ENCODE data around the gene LOXL1.

LOXL1 gene

DNA sequence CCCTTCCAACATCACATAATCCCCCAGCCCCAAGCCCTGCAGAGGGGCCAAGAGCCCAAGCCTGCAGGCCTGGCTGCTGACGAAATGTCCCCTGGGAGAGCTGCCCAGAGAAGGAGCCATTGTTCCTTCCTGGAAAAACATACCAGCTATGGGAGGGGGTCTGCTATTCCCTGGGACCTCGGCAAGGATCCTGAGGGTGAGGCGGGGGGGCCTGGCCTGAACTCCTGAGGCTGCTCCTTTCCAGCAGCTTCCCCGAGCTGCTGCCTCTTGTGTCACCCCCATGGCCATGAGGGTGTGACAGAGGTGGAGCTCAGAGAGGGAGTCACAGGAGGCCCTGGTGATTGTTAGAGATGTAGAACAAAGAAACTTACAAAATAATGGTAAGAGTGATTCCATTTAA lies 12.9 kb downstream of the LOXL1 start:
- no peak for DNase-seq (ENCODE audit: low spot score)

DNA sequence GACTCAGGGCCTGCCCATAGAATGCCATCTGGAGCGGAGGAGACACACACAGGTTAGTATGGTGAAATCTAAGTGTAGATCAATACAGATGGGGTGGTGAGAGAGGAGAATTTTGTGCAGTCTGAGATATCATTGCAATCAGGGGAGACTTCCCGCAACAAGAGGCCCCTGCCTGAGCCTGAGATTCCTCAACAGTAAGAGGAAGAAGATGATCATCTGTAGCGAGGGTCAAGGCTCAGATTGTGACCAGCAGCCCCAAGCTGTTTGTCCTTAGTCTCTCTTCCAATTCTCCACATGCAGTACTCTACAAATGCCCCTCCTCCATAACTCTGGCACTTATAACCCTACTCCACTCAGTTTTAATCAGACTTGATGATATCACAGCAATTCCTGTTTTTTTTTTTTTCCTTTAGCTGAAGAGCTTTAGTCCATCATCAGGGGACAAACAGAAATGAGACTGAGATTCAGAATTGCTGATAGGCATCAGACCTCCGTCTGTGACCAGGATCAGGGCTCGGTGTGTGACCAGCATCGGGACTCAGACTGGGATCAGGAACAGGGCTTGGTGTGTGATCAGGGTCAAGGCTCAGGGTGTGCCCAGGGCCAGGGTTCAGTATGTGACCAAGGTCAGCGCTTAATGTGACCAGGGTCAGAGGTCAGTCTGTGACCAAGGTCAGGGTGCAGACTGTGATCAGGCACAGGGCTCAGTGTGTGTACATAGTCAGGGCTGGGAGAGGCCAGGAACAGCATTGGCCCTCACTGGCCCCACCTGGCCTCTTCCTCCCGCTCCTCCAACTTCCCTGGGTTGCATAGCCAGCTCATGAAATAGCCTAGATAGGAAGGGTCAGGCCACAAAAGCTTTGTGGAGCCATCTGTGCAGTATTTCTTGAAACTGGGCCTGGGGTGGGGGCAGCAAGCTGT lies 14.1 kb downstream of the LOXL1 start:
- no peak for DNase-seq (ENCODE audit: low spot score)

DNA sequence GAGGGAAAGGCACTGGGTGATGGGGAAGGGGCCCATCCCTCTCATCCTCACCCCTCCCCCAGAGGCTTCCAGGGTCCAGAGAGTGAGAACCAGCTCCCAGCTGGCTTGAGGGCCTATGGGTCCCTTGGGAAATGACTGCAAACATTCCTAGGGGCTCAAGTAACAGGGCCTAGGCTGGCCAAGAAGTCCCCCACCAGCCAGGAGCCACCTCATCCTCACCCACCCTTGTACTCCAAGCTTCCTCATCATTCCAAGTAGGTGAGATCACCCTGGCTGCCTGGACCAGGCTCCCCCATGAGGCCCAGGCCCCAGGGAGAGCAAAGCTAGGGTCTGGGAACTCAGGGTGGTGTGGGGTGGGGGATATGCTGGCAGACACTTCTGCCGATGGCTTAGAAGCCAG lies 14.8 kb downstream of the LOXL1 start:
- DNase-seq (ENCODE audit: low spot score), result no peak

DNA sequence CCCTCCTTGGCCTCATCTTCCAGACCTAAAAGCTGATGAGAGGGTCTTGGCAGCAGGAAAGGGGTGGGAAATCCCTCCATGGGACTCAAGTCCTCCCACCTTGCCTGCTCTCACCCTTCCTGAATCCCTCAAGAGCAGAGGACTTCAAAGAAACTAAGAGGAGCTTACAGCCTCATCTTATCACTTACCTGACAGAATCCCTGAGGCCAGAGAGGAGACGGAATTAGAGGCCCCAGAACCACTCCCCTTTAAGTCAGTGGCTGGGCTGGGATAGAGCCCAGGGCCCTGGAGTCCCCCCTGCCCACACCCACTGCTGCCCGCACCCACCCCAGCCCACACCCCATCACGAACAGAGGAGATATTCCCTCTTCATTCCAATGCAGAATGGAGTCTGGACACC lies 15.2 kb downstream of the LOXL1 start:
- no peak for DNase-seq (ENCODE audit: low spot score)

DNA sequence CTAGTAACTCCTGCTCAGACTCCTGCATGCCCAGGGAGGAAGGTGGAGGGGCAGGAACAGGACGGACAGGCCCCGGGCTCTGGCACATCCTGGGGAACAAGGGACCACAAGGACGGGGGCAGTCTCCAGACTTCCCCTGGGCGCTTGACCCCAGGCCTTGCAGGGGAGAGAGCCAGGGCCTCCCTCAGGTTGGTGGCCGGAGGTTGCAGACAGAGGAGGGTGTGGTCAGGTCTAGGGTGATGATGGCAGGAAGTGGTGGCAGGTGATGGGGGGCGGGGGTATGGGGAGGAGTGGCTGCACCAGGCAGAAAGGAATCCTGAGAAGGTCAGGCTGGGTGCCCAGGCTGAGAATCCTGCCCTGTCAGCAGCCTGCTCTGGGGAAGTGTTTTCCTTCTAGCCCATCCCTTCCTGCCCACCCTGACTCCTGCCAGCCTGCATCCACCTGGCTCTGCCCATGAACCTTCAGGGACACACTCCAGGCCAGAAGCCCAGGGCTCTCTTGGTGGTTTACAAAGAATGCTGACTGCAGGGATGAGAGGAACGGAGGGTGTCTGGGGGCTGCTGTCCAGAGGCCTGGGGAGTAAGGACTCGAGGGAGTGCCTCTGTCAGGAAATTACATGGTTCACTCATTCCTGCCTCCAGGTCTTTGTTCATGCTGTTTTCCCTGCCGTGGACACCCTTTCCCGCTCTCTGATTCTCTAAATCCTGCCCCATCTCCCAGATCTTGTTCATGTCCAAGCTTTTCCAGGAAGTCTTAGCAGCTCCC lies 15.8 kb downstream of the LOXL1 start:
- no peak for DNase-seq (ENCODE audit: low spot score)

DNA sequence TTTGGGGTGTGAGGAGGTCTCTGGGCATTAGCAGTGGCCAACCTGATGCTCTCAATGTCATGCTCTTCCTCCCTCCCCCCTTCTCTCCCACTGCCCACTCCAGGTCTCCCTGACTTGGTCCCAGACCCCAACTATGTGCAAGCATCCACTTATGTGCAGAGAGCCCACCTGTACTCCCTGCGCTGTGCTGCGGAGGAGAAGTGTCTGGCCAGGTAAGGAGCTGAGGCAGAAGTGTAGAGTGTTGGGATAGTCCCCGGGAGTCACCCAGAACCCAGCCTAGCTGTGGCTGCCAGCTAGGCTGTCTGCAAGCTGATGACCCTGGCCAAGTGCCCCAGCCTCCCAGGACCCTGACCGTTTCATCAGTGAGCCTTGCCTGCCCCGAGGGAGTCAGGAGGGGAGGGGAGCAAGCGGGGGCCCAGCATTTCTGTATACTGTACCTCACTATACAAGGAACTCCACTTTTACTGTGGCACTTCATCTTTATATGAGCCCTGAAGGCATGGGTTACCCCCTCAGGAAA lies 16.5 kb downstream of the LOXL1 start:
- no peak for DNase-seq (ENCODE audit: low spot score)

DNA sequence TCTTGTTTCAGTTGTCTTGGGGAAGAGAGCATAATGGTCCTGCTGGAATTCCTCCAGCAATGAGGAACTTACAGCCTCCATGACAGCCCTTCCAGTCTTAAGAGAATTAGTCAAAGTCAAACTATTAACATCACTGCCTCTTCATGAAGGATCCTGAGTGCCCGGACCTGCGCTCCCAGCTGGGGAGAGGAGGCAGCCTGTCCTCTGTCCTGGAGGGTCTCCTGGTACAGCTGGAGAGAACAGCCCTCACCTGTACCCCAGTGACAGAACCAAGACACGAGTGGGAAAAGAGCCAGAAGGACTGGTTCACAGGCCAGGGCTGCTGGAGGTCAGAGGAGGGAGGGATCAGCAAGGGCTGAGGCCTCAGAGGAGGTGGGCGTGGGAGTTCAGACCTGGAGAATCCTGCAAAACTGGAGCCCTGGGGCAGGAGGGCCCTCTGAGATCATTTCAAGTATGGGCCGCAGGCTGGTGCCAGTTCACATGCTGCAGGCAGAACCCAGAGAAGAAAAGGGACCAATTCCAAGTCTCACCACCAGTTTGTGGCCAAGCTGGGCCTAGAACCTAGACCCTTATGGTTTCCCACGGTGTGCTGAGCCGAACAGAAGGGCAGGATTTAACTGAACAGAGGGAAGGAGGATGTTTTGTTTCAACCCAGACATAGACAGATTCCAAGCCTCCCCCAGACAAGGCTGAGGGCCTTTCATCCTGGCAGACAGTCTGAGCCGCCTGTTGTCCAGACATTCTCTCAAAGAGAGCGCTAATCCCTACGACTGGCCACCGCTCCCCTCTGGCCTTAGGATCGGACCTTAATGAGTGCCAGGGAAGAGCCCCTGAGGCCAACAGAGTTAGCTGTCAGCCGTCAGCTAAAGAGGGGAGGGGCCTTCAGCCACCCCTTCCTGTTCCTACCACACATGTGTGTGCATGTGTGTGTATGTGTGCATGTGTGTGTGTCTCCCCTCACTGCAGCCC lies 18.2 kb downstream of the LOXL1 start:
- DNase-seq (ENCODE audit: low spot score), result no peak

DNA sequence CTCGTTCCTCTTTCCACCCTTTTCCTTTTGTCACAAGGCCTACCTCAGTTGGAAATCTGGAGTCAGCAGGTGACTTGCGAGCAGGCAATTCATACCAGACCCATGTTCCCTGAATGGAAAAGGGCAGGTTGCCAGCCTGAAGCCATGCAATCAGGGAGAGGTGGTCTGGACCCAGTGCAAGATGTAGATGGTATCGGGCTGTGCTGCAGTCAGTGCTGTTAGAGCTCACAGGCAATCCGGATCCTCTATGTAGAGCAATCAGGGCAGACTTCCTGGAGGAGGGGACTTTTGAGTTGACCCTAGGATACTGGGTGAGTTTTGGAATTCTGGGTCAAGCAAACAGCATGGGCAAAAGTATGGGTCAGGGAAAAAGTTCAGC lies 18.9 kb downstream of the LOXL1 start:
- no peak for DNase-seq (ENCODE audit: low spot score)

DNA sequence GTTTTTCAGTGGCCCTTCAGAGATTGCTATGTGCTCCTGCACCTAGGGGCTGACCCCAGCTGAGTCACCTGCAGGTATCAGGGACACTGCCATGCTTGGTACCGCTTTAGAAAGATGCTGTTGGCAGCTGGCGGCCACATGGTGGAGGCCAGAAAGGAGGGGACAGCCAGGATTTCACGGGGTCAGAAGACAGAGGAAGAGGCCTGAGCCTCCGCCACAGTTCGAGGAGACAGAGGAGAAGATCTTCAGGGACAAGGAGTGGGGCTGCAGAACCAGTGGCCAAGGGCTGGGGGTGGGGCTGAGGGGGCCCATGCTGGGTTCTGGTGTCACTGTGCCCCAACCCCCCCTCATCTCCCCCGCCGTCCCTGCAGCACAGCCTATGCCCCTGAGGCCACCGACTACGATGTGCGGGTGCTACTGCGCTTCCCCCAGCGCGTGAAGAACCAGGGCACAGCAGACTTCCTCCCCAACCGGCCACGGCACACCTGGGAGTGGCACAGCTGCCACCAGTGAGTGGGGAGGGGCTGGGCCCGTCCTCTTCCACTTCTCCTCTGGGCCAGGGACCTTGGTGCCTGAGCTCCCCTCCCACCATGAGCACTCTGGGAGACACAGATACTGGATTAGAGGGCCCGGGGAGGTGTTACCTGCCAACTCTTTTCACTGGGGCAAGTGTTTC lies 19.9 kb downstream of the LOXL1 start:
- no peak for DNase-seq (ENCODE audit: low spot score)

DNA sequence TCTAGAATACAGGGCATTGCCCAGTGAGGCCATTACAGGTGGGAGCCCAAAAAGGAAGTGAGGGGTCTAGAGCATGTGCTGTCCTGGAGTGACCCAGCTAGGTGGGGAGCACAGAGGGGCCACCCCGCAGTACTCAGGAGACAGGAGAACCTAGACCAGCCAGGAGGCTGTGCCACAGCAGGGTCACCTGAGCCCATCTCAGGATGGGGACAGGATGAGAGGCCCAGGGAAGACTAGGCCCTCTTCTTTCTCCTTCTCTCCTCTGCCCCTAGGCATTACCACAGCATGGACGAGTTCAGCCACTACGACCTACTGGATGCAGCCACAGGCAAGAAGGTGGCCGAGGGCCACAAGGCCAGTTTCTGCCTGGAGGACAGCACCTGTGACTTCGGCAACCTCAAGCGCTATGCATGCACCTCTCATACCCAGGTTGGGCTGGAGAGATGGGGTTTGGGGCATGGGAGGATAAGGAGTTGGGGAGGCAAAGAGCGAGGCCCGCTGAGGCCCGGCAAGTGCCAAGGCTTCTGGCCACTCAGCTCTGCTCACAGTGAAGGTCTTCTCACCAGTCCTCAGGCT lies 20.6 kb downstream of the LOXL1 start:
- DNase-seq (ENCODE audit: low spot score), result no peak

DNA sequence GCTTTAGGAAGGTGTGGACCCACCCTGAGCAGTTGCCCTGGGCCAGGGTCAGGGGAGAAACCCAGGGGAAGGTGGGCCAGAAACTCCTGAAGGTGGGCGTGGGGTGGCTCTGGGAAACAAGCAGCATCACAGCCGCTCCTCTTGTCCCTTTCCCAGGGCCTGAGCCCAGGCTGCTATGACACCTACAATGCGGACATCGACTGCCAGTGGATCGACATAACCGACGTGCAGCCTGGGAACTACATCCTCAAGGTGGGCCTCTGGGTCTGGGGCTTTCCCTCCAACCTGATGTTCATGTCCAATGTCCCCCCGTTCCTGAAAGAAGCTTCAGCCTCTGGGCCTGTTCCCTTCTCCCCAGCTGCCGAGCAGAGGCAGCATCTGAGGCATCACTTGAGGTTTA lies 21.4 kb downstream of the LOXL1 start:
- DNase-seq (ENCODE audit: low spot score), result no peak

DNA sequence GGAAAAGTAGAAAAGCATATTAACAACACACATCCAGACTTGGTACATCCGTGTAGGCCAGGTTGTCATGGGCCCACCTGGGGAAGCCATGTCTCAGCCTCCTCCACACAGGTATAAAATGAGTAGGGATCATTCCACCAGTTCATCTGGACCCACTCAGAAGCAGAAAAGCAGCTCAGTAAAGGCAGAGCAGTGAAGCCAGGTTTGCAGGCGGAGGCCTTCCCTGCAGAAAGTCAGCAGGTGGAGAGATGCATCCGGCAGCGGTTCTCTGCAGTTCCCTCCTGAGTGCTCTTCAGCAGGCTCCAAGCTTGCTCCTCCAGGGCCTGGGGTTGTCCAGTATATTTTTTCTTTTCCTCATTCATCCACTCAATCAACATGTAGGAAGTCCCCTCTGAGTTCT lies 22.1 kb downstream of the LOXL1 start:
- DNase-seq (ENCODE audit: low spot score), result no peak

DNA sequence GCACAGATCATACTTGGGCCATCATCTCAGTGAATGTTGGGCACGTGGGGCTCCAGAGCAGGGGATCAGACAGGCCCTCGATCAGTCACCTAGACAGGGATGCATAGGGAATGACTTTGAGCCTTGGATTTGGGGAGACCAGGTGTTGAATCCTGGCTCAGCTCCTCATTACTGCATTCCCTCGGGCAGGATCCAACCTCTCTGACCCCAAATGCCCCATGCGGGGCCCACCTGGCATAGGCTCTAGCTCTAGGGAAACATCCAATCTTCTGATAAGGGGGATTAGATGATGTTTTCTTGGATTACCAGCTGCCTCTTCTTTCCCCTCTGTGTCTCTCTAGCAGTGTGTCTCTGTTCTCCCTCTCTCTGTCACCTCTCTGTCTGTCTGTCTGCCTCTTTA lies 22.7 kb downstream of the LOXL1 start:
- DNase-seq (ENCODE audit: low spot score), result no peak

DNA sequence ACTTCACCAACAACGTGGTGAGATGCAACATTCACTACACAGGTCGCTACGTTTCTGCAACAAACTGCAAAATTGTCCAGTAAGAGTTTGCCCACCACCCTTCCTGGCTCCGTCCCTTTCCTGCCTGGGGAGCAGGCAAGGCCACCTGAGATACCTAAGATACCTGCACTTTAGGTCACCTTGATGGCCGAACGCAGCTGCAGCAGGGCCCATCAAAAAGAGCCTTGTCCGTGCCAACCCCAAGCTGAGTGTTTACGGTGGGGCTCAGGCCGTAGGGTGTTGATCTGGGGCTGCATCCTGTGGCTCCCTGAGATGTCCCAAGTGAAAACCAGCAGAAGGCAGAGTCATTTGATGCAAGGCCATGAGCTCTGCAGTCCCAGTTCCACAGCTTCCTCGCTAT lies 23.2 kb downstream of the LOXL1 start:
- no peak for DNase-seq (ENCODE audit: low spot score)

DNA sequence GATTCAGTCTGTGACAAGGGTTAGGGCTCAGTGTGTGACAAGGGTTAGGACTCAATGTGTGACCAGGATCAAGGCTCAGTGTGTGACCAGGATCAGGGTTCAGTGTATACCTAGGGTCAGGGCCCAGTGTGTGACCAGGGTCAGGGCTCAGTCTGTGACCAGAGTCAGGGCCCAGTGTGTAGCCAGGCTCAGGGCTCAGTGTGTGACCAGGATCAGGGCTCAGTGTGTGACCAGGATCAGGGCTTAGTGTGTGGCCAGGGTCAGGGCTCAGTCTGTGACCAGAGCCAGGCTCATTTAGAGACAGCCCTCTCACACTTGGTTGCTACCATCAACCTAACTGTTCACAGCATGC lies 24.2 kb downstream of the LOXL1 start:
- DNase-seq (ENCODE audit: low spot score), result no peak

DNA sequence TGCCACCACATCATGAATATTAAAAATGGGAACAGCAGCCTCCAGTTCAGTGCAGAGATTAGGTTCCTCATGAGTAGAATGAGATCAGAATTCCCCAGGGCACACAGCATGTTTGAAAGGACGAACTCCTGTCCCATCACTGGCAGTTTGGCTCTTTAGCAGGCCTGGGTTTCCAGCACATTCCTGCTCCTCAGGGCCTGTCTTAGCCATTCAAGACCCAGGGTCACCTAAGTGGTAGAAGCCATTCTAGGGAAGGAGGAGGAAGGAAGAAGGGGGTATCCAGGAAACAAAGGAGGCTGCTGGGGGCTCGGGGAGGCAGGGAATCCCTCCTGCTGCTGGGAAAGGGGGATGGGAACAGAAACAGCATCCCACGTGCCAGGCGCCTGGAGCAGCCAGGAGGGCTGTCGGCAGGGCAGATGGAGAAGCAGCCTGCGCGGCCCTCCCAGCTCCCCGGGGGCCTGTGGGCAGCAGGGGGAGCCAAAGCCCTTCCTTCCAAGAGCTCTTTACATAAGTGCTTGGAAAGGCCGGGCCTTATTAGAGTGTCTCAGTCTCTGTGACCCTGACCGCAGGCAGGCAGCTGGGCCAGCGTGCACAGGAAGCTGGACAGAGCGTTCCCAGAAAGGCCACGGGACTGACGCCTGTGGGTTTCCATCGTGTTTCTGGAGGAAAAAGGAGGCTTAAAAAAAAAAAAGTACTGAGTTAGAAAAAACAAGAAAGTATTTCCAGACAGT lies 24.7 kb downstream of the LOXL1 start:
- DNase-seq (ENCODE audit: low spot score), result peak; percentile 94

DNA sequence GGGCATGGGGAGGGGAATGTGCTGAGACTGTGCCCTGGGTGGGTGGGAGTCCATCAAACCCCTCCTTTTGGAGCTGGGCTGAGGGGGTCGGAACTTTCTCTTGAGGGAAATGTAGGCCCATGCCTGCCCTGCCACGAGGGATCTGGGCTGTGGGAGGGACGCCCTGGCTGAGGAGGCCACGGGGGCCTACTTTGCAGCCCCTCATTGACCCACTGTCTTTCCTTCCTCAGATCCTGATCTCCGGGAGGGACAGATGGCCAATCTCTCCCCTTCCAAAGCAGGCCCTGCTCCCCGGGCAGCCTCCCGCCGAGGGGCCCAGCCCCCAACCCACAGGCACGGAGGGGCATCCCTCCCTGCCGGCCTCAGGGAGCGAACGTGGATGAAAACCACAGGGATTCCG lies 25.3 kb downstream of the LOXL1 start:
- no peak for DNase-seq (ENCODE audit: low spot score)

DNA sequence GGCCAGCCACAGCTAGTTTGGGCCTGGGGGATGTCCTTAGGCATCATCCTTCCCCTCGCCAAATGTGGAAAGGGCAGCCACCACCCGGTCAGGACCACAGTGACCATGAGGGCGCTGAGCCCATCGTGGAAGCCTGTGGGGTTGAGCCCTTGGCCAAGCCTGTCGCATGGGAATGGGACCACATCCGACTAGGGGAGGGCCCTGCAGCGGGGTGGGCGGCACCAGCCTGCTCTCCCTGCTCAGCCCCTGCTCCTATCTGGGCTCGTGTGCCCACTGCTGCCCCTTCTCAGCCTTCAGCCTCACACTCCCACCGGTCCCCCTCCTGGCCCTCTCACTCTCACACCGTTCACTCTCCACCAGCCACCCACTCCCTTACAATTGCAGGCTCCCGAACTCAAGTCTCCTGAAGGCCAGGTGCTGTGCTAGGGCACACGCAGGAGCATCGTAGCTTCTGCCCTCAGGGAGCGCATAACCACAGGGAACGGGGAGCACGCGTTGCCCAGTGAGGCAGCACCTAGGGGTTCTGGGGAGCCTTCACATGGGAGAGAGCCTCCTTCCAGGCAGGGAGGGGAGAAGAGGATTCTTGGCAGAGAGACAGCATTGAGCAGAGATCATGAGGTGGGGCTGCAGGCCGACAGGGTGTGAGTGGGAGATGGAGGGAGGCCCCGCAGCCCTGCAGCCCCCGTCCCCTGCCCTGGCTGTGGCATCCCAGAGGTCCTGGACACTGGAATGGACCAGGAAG lies 26.1 kb downstream of the LOXL1 start:
- DNase-seq (ENCODE audit: low spot score), result no peak

DNA sequence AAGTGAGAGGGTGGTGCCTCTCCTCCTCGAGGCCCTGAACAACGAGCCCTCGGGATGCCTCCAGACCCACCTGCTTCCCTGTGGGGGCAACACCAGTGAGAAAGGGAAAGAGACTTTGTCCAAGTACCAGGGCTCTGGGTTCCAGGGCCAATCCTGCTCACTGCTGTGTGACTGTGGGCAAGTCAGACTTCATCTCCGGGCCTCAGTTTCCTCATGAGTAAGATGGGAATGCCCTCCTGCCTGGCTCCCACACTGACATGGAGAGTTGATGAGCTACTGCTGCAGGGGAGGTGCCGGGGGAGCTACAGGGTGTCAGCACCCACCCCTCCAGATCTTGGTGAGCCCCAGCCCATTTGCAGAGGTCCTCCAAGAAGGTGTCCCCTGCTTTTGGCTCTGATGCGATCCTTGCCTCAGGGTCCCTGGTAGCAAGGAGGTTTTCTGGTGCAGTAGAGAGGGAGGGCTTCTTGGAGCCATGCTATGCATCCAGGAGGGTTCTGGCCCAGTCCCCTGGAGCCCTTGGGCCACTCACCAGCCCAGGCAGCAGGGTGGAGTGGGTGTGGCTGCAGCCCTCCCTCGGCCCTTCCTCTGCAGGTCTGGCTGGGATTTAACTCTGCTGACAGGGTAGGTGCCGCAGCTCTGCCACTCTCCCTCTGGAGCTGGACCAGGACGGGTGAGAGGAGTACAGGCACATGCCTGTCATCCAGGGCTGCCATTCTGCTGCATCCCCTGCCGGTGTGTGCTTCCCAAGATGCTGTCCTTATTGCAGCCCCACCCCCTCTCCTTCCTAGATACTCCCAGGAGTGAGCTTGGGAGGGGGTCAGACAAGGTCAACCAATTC lies 26.9 kb downstream of the LOXL1 start:
- DNase-seq (ENCODE audit: low spot score), result no peak
